Lung (tissue), 12 donors: ENCODE data around the gene MYOM1. TPM values are rescaled to one million over a fixed set of nuclear protein-coding genes. Genes with fewer than 3 reads are reported as not detected.
"Not testable (repeated sequence)": the region's sequence is repeated elsewhere in the genome, so short reads cannot be mapped to it uniquely, and the experiment has no call there.

Experiments
- ATAC-seq: fragments of 200-7000 bp; cut with Tn5 transposase; one replicate; pipeline ENCODE4 v1.9.1; 2020; ENCODE audit warnings: moderate number of reproducible peaks; ENCODE audit not compliant: insufficient read depth, low FRiP score
- DNase-seq, 3 donors: peaks; one replicate each; pipeline ENCODE4 v3.0.0-alpha.2; 2013 to 2017
- H3K27ac ChIP-seq, 2 donors: one replicate each; pipeline ENCODE4 v1.5.1; 2013; ENCODE audit warnings: mild to moderate bottlenecking in 2 of 2, moderate library complexity in 2 of 2, control low read depth in 1 of 2, inconsistent platforms in 1 of 2, low read depth in 1 of 2, low read length in 1 of 2
- H3K27me3 ChIP-seq, 3 donors: one replicate each; pipeline ENCODE4 v1.5.1; 2013; ENCODE audit warnings: low read length in 2 of 3; ENCODE audit not compliant: control insufficient read depth in 3 of 3, insufficient read depth in 3 of 3
- H3K36me3 ChIP-seq, 4 donors: one replicate each; pipeline ENCODE4 v1.5.1; 2013; ENCODE audit warnings: low read length in 4 of 4, mild to moderate bottlenecking in 1 of 4, moderate library complexity in 1 of 4; ENCODE audit not compliant: control insufficient read depth in 4 of 4, insufficient read depth in 4 of 4
- H3K4me1 ChIP-seq, 5 donors: one replicate each; pipeline ENCODE4 v1.5.1; 2013; ENCODE audit warnings: low read length in 5 of 5, mild to moderate bottlenecking in 2 of 5, moderate library complexity in 1 of 5; ENCODE audit not compliant: control insufficient read depth in 5 of 5, insufficient read depth in 5 of 5
- H3K4me3 ChIP-seq: one replicate; pipeline ENCODE4 v1.5.1; 2013; ENCODE audit warnings: mild to moderate bottlenecking, control low read depth, moderate library complexity
- H3K9ac ChIP-seq, 2 donors: one replicate each; pipeline ENCODE4 v1.5.1; 2013; ENCODE audit warnings: low read length in 2 of 2, control low read depth in 1 of 2; ENCODE audit not compliant: insufficient read depth in 1 of 2
- H3K9me3 ChIP-seq, 4 donors: one replicate each; pipeline ENCODE4 v1.5.1; 2013; ENCODE audit warnings: low read length in 3 of 4, mild to moderate bottlenecking in 1 of 4, moderate library complexity in 1 of 4; ENCODE audit not compliant: control insufficient read depth in 4 of 4, insufficient read depth in 3 of 4
- CTCF ChIP-seq: IDR thresholded peaks from 2 replicates; pipeline ENCODE4 v1.5.1; 2012; ENCODE audit warnings: mild to moderate bottlenecking; ENCODE audit errors: control extremely low read depth, extremely low read depth
- WGBS, 2 donors: extraction: QIAGEN DNeasy Blood & Tissue Kit; methylation state at CpG; one replicate each; pipeline ENCODE4 v1.1.7; 2013; 5-methylcytosine and 5-hydroxymethylcytosine counted together
- polyA plus RNA-seq, 2 donors: library from polyadenylated mRNA; stranded (reverse); fragments of 200-250 nt; gene quantifications; one replicate each; pipeline ENCODE4 v1.2.1, GENCODE V29; 2013
- total RNA-seq, 2 donors: library from RNA; depleted of rRNA in 1 of 2; stranded (reverse); fragments of >200 nt in 1 of 2; gene quantifications; one replicate each; pipeline ENCODE4 v1.2.1, GENCODE V29; 2014 to 2021
- donor health status: control.
- donor health status: control.
- donor health status: Bipolar disorder and iron deficiency.
- donor health status: healthy.
- donor health status: DM: yes; HTN: yes; CAD: no.

MYOM1 gene
- total and polyA plus RNA-seq, 4 donors: 0.61 to 4.6 (median 1.3) TPM

- ATAC-seq (no peak), DNase-seq (no peak)
- no peak overlapping the region for H3K4me3 ChIP-seq
- peaks cover 0 to 39% (median 12%) of the 10 kb centered on the region in 3 donors for H3K27me3 ChIP-seq
- H3K9me3 ChIP-seq: no peaks in the 10 kb centered on the region
- no peak overlapping the region for H3K9ac ChIP-seq
- peaks cover 0 to 17% (median 9%) of the 10 kb centered on the region in 5 donors for H3K4me1 ChIP-seq
- H3K27ac ChIP-seq: no peak overlapping the region
- 83 to 84% methylated on average over 5 of the region's 5 CpGs for WGBS, 2 donors
- TF ChIP-seq CTCF: no peak
- H3K36me3 ChIP-seq: peaks cover 0 to 17% (median 0%) of the 10 kb centered on the region in 4 donors
Observed at GRCh38 chr18:3067722-3068121, 152.0 kb downstream of the MYOM1 start.

GRCh38 chr18:3067165-3067661 is 152.6 kb downstream of the MYOM1 start:
- Histone ChIP-seq H3K9me3 (no peaks in the 10 kb centered on the region), H3K4me3 (no peak overlapping the region), H3K27ac (no peak overlapping the region), H3K36me3 (peaks cover 0 to 17% (median 0%) of the 10 kb centered on the region in 4 donors), H3K4me1 (peaks cover 0 to 17% (median 9%) of the 10 kb centered on the region in 5 donors), H3K9ac (no peak overlapping the region), H3K27me3 (peaks cover 0 to 39% (median 12%) of the 10 kb centered on the region in 3 donors)
- DNase-seq (peak in 1 of 3 donors; percentile 83), ATAC-seq (no peak)
- TF ChIP-seq CTCF: no peak
- WGBS, 2 donors: 78 to 82% methylated on average over 25 of the region's 25 CpGs

GRCh38 chr18:3066341-3067110 is 153.2 kb downstream of the MYOM1 start:
- H3K36me3 ChIP-seq: peaks cover 0 to 17% (median 0%) of the 10 kb centered on the region in 4 donors
- 66 to 81% methylated on average over 17 of the region's 17 CpGs for WGBS, 2 donors
- peaks cover 0 to 36% (median 9%) of the 10 kb centered on the region in 3 donors for H3K27me3 ChIP-seq
- no peak overlapping the region for H3K9ac ChIP-seq
- ATAC-seq (no peak), DNase-seq (peak; percentile 92 to 96 (median 95))
- no peaks in the 10 kb centered on the region for H3K9me3 ChIP-seq
- no peak overlapping the region for H3K27ac ChIP-seq
- H3K4me1 ChIP-seq: peaks cover 0 to 17% (median 9%) of the 10 kb centered on the region in 5 donors
- no peak overlapping the region for H3K4me3 ChIP-seq
- TF ChIP-seq CTCF: no peak

GRCh38 chr18:3063766-3064165 is 156.0 kb downstream of the MYOM1 start:
- not testable (repeated sequence) for DNase-seq
- 94 to 95% methylated on average over 4 of the region's 4 CpGs for WGBS, 2 donors

More at GRCh38 chr18:3063766-3064165, 156.0 kb downstream of the MYOM1 start:
- not testable (repeated sequence) for ATAC-seq, H3K27ac ChIP-seq, H3K9ac ChIP-seq, H3K4me3 ChIP-seq, H3K9me3 ChIP-seq
- Histone ChIP-seq H3K27me3 (peaks cover 0 to 15% (median 6%) of the 10 kb centered on the region in 3 donors), H3K36me3 (peaks cover 0 to 12% (median 0%) of the 10 kb centered on the region in 4 donors), H3K4me1 (peaks cover 0 to 17% (median 9%) of the 10 kb centered on the region in 5 donors)
